GM18907 (cell line): ENCODE results near the gene NFIC.
"Not testable (repeated sequence)": the region's sequence is repeated elsewhere in the genome, so short reads cannot be mapped to it uniquely, and the experiment has no call there.

Experiments
- ATAC-seq: cut with Tn5 transposase; IDR thresholded peaks from one replicate; pipeline ENCODE4 v1.9.1; 2021; ENCODE audit warnings: mild to moderate bottlenecking, moderate library complexity; ENCODE audit not compliant: unreplicated experiment

The NFIC gene

GRCh38 chr19:3448616-3449334, 82.4 kb downstream of the NFIC start:
- no peak for ATAC-seq

GRCh38 chr19:3450796-3451411, 84.5 kb downstream of the NFIC start:
- ATAC-seq: no peak

GRCh38 chr19:3451451-3451866, 85.1 kb downstream of the NFIC start:
- ATAC-seq: no peak

DNA sequence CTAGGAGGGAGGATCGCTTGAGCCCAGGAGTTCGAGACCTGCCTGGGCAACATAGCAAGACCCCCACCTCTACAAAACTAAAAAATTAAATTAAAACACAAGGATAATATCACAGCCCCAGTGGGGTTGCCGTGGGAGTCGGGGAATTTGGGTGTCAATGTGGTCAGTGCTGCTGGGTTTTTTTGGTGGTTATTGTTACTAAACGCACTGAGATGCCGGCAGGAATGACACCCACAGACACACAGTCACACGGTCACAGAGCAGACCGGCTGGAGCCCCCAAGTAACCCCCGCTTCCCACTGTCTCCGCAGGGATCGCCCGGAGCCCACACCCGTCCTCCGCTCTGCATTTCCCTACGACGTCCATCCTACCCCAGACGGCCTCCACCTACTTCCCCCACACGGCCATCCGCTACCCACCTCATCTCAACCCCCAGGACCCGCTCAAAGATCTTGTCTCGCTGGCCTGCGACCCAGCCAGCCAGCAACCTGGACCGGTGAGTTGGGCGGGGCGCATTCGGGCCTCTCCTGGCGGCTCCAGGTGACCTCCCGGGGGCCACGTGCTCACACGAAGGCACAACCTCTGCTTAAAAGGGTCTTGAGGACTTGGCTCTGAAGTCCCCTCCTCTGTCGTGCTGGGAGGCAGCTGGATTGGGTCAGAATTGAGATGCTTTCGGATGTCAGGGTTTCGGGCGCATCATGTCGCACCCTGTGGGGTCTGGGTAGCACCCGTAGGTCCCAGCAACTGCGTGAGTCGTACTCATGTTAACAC, 86.0 kb downstream of the NFIC start:
- ATAC-seq: no peak

DNA sequence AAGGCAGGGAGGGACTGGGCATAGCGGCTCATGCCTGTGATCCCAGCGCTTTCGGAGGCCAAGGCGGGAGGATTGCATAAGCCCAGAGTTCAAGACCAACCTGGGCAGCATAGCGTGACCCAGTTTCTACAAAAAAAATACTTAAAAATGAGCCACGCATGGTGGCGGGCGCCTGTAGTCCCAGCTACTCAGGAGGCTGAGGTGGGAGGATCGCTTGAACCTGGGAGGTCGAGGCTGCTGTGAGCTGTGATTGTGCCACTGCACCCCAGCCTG, 86.5 kb downstream of the NFIC start:
- not testable (repeated sequence) for ATAC-seq

DNA sequence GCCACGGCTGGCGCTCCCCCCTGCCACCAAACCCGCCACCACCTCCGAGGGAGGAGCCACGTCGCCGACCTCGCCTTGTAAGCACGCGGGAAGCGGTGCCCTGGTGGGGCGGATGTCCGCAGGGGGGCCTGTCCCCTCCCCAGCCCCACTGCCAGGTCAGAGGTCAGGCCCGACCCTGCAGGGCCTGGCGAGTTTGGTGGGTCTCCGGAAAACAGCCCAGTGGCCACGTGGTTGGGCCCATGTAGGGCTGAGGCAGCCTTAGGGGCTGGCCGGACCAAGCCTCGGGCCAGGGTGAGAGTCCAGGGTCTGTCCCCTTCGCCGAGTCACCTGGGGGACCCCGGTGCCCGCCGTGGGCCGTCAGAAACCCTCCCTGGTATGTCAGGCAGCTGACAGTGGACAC, 87.5 kb downstream of the NFIC start:
- no peak for ATAC-seq

DNA sequence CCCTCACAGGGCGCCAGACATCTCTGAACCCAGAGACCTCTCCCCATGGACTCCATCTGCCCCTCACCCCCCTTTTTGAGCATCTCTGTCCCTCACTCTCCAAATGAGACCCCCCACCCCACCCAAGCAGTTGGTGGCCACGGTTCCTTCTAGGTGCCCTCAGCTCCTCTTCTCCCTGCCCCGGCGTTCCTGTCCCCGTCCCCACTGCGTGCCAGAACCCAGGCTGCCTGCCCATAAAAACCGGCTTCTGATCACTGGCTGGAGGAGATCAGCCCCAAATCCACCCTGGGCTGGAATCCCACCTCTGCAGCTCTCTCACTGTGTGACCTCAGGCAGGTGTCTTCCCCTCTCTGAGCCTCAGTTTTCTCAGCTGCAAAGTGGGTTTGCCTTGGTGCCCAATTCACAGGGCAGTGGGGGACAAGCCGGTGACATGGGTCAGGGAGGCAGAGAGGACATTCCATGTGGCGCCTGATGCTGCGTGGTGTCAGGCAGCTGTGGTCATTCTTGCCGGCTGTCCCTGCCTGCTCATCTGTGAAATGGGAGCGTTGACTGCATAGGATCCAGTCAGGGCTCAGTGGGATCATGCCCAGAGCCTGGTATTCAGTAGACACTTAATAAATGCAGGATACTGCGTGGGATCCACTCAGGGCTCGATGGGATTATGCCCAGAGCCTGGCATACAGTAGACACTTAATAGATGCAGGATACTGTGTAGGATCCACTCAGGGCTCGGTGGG, 88.4 kb downstream of the NFIC start:
- no peak for ATAC-seq

DNA sequence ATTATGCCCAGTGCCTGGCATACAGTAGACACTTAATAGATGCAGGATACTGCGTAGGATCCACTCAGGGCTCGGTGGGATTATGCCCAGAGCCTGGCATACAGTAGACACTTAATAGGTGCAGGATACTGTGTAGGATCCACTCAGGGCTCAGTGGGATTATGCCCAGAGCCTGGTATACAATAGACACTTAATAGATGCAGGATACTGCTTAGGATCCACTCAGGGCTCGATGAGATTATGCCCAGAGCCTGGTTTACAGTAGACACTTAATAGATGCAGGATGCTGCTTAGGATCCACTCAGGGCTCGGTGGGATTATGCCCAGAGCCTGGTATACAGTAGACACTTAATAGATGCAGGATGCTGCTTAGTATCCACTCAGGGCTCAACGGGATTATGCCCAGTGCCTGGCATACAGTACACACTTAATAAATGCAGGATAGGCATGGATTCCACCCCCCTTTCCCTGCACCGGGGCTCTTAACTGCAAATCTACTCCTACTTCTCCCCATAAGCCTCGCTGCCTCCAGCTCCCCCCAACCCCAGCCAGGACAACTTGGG, 89.1 kb downstream of the NFIC start:
- ATAC-seq: no peak

- no peak for ATAC-seq
Measured at GRCh38 chr19:3455960-3456601, 89.7 kb downstream of the NFIC start.

GRCh38 chr19:3456925-3457527, 90.6 kb downstream of the NFIC start:
- no peak for ATAC-seq

GRCh38 chr19:3457528-3458228, 91.3 kb downstream of the NFIC start:
- no peak for ATAC-seq

DNA sequence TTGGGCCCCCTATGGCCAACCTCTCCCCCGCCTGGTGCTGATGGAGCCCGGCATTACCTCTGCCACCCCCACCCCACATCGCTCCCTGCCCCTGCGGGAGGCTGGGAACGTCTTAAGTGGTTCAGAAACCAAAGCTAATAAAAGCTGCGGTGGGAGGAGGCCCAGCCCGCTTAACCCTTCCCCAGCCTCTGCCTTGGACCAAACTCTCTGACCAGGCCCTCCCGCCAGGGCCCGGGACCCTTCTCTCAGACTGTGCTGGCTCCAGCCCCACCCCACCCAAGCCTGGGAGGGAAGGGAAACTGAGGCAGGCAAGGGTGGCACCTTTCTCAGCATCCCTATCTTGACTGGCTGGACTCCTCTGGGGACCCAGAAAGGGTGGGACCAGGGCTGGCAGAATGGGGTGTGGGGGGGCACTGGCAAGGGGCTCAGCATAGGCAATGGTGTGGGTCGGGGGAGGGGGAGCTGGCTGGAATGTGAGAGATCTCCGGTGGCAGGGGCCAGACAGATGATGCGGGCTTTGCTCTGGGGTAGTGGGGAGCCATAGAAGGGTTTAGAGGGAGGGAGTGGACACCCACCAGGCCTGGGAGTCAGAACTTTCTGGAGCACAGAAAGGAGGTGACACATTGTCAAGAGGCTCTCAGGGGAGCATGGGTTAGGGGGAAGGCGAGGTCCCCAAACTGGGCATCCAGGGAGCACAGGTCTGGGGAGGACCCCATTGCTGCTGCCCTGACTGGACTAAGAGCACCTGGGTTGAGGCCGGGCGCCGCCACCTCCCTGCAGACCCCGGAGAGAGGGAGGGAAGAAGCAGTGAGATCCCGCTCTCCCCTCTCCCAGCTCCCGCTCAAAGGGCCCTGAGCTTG, 92.1 kb downstream of the NFIC start:
- no peak for ATAC-seq

DNA sequence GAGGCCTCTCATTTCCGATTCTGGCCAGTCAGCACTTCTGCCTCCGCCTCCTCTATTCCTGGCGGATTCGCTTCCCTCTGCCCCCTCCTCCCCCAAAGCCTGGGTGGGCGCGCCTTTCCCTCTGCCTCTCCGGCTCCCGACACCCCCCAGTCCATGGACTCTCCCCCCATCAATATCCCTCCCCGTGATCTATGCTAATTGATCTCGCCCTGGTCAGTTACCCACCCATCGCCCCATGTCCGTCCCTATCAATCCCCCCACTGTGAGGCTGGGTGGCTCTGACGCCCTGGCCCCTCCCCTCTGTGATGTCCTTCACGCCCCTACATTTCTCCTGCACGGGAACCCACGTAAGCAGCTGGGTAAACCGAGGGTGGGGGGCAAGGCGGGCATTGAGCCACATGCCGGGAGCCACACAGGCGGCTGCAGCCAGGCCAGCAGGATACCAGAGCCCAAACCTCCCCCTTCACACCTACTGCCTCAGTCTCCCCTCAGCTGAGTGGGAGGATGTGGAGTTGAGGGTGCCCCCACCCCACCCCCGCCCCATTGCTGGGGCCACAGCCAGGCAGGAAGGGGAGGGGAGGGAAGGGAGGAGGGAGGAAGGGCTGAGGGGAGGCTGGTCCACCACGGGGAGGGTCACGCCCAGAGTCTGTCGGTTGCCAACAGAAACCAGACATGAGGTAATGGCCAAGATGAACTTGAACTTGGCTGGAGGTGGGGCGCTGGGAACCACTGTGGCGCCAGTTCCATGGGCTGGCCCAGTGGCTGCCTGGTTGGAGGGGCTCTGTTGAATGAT, 92.9 kb downstream of the NFIC start:
- ATAC-seq: no peak

GRCh38 chr19:3459965-3460582, 93.7 kb downstream of the NFIC start:
- ATAC-seq: no peak

GRCh38 chr19:3462991-3463713, 96.8 kb downstream of the NFIC start:
- ATAC-seq: no peak

GRCh38 chr19:3463714-3464586, 97.6 kb downstream of the NFIC start:
- no peak for ATAC-seq
